GM12878 (cell line): ENCODE data around the gene SP6. TPM values are rescaled to one million over a fixed set of nuclear protein-coding genes. Genes with fewer than 3 reads are reported as not detected.

Experiments
- ATAC-seq: fragments of 200-7000 bp; cut with Tn5 transposase; 3 replicates; pipeline ENCODE4 v1.9.1; 2020; ENCODE audit warnings: mild to moderate bottlenecking, moderate library complexity
- BruUV-seq: library from RNA; stranded (reverse); fragments of 400-500 nt; replicated peaks from 2 replicates; lab custom pipeline; 2021; lab: Mats Ljungman, UMichigan
- CTCF ChIA-PET: fragments of 300-600 bp; sonication (Branson Sonifier 250); formaldehyde crosslinking; extraction: SDS; loops from one replicate; lab custom pipeline; 2021; ENCODE audit warnings: inconsistent platforms; lab: Yijun Ruan, JAX
- POLR2A ChIA-PET: fragments of 350-600 bp; formaldehyde crosslinking; extraction: SDS; loops from one replicate; lab custom pipeline; 2021; ENCODE audit warnings: inconsistent platforms; lab: Charles Lee
- RAD21 ChIA-PET: fragments of 300-600 bp; sonication (Branson Sonifier 250); formaldehyde crosslinking; loops from one replicate; lab custom pipeline; 2023; ENCODE audit warnings: antibody characterized with exemption; ENCODE audit not compliant: unreplicated experiment; lab: Charles Lee
- SMC1A ChIA-PET: fragments of 300-600 bp; sonication (Branson Sonifier 250); formaldehyde crosslinking; loops from one replicate; lab custom pipeline; 2023; ENCODE audit not compliant: unreplicated experiment, uncharacterized antibody; lab: Charles Lee
- DNase-seq: peaks from one replicate; pipeline ENCODE4 v3.0.0-alpha.2; 2011; ENCODE audit warnings: low read depth, low spot score
- FAIRE-seq: peaks from 3 replicates; lab custom pipeline; 2011; peaks lifted over from hg19 to GRCh38; lab: Jason Lieb, UNC
- H2AFZ ChIP-seq: 2 replicates; pipeline ENCODE4 v1.6.0; 2011; ENCODE audit warnings: low read depth, low read length, control low read depth; ENCODE audit not compliant: control insufficient read depth
- H3K27ac ChIP-seq: 2 replicates; pipeline ENCODE4 v1.5.1; 2011; ENCODE audit warnings: control low read depth; ENCODE audit not compliant: control insufficient read depth, insufficient read depth
- H3K27me3 ChIP-seq, 2 experiments: replicated peaks in 1 of 2; 2 replicates each; pipeline versions ENCODE4 v1.6.0 to v1.6.1; 2011; ENCODE audit warnings: low read length in 1 of 2; ENCODE audit not compliant: control insufficient read depth in 2 of 2, insufficient read depth in 2 of 2
- H3K36me3 ChIP-seq, 2 experiments: 2 replicates each; pipeline ENCODE4 v1.5.1; 2011; ENCODE audit warnings: low read length in 1 of 2; ENCODE audit not compliant: control insufficient read depth in 2 of 2, insufficient read depth in 2 of 2
- H3K4me1 ChIP-seq: 2 replicates; pipeline ENCODE4 v1.6.1; 2011; ENCODE audit warnings: mild to moderate bottlenecking, low read length, moderate library complexity, mixed read lengths; ENCODE audit not compliant: control insufficient read depth, insufficient read depth
- H3K4me2 ChIP-seq: 2 replicates; pipeline ENCODE4 v1.6.0; 2011; ENCODE audit warnings: control low read depth; ENCODE audit not compliant: control insufficient read depth, insufficient read depth
- H3K4me3 ChIP-seq: fragments of 200-600 bp; sonication (generic); 2 replicates; pipeline ENCODE4 v1.5.1; 2016
- H3K79me2 ChIP-seq: 2 replicates; pipeline ENCODE4 v1.6.0; 2011; ENCODE audit warnings: low read length; ENCODE audit not compliant: control insufficient read depth, insufficient read depth
- H3K9ac ChIP-seq: 2 replicates; pipeline ENCODE4 v1.8.0; 2011; ENCODE audit warnings: low read length, control low read depth, mixed read lengths; ENCODE audit not compliant: control insufficient read depth, insufficient read depth
- H3K9me3 ChIP-seq: replicated peaks from 3 replicates; pipeline ENCODE4 v1.5.1; 2011; ENCODE audit warnings: mild to moderate bottlenecking, low read length; ENCODE audit not compliant: control insufficient read depth, insufficient read depth
- H4K20me1 ChIP-seq: 2 replicates; pipeline ENCODE4 v1.6.0; 2011; ENCODE audit not compliant: control insufficient read depth, insufficient read depth
- CEBPB ChIP-seq, 2 experiments: fragments of 150-350 bp in 1 of 2; IDR thresholded peaks; 2 replicates each; pipeline ENCODE4 v1.6.1; 2012 to 2014; ENCODE audit warnings: low read depth in 2 of 2, low read length in 2 of 2, borderline replicate concordance in 1 of 2, inconsistent platforms in 1 of 2
- CHD2 ChIP-seq: IDR thresholded peaks from 2 replicates; pipeline ENCODE4 v1.6.1; 2011; ENCODE audit warnings: low read depth, low read length, improper control_type of control experiment, borderline replicate concordance
- CREM ChIP-seq: IDR thresholded peaks from 2 replicates; pipeline ENCODE4 v1.6.1; 2014; ENCODE audit warnings: antibody characterized with exemption, low read depth
- MEF2B ChIP-seq: fragments of 450-650 bp; IDR thresholded peaks from 2 replicates; pipeline ENCODE4 v1.6.1; 2018; ENCODE audit warnings: mild to moderate bottlenecking, moderate library complexity; ENCODE audit not compliant: partially characterized antibody, poor library complexity, severe bottlenecking
- NKRF ChIP-seq: fragments of 450-650 bp; conservative IDR thresholded peaks from 2 replicates; pipeline ENCODE4 v1.6.1; 2017; ENCODE audit warnings: mild to moderate bottlenecking, moderate library complexity
- NR2C1 ChIP-seq: fragments of 450-650 bp; IDR thresholded peaks from 2 replicates; pipeline ENCODE4 v1.6.1; 2017; ENCODE audit warnings: antibody characterized with exemption, mild to moderate bottlenecking, moderate library complexity
- SREBF2 ChIP-seq: IDR thresholded peaks from 2 replicates; pipeline ENCODE4 v1.6.1; 2012; ENCODE audit warnings: mild to moderate bottlenecking, low read length
- TCF12 ChIP-seq: IDR thresholded peaks from 2 replicates; pipeline ENCODE4 v1.6.1; 2011; ENCODE audit warnings: low read depth, mild to moderate bottlenecking, low read length
- ZNF384 ChIP-seq: IDR thresholded peaks from 2 replicates; pipeline ENCODE4 v1.6.1; 2012; ENCODE audit warnings: low read depth, mild to moderate bottlenecking, low read length, improper control_type of control experiment, borderline replicate concordance
- WGBS: methylation state at CpG from one replicate; pipeline ENCODE4 v1.1.6; 2016; ENCODE audit warnings: low lambda C conversion rate; ENCODE audit not compliant: insufficient replicate concordance, insufficient coverage; ENCODE audit errors: missing lambda C conversion rate; 5-methylcytosine and 5-hydroxymethylcytosine counted together
- in situ Hi-C: fragments of 300-500 bp; cut with MboI; formaldehyde crosslinking; loops from 9 replicates; pipeline ENCODE4 v1.14.3; 2018; ENCODE audit warnings: mixed read lengths
- intact Hi-C: fragments of 100-400 bp; cut with micrococcal nuclease; formaldehyde crosslinking; loops from one replicate; pipeline ENCODE4 v1.14.2; 2022; ENCODE audit not compliant: unreplicated experiment
- polyA plus RNA-seq, 11 experiments: library from polyadenylated mRNA; depleted of rRNA in 4 of 11; unstranded in 6 of 11; stranded (reverse) in 5 of 11; fragments of >200 nt; fragmentation: Nextera tagmentation in 4 of 11; fragmentation: Illumina TruSeq in 1 of 11; extraction: Ambion mirVana in 4 of 11; extraction: Trizol in 1 of 11; gene quantifications; 1 replicate in 1 of 11; 2 replicates in 10 of 11; pipeline versions ENCODE4 v1.2.1 to v1.2.3, GENCODE V29; 2011 to 2016; ENCODE audit warnings: inconsistent platforms in 2 of 11, missing spikeins in 2 of 11, low read depth in 1 of 11
- total RNA-seq, 4 experiments: library from RNA; depleted of rRNA in 3 of 4; stranded (reverse); fragments of >200 nt in 3 of 4; fragmentation: Illumina TruSeq in 1 of 4; extraction: Trizol in 1 of 4; gene quantifications; 2 replicates each; pipeline versions ENCODE4 v1.2.1 to v1.2.3, GENCODE V29; 2013 to 2021

SP6 gene
- total and polyA plus RNA-seq, 10 of the 15 experiments (the other 5 are each of a cell fraction or from before 2014, with no cell fraction given), result 0.05 to 0.15 (median 0.06) TPM; not detected in 7

- no peak for DNase-seq
- Histone ChIP-seq H3K9ac (no peak overlapping the region), H3K27me3 (peaks cover 4 to 5% of the 10 kb centered on the region in 2 experiments; a peak in 3 of 4 replicates), H3K36me3 (no peaks in the 10 kb centered on the region), H3K9me3 (no peaks in the 10 kb centered on the region)
- 22% methylated on average over 10 of the region's 10 CpGs for WGBS
- SMC1A ChIA-PET, result no interaction called here
- no peak for ATAC-seq
- CTCF ChIA-PET, result interaction anchor here (1.0 kb wide), 1 partner anchor 246 kb away, joined by 3 read pairs; no protein-coding TSS in a partner anchor
- TF ChIP-seq CEBPB (IDR thresholded peaks at IDR 0.05; ENCODE audit: borderline replicate concordance in 1 of 2, low read depth in 2 of 2, low read length in 2 of 2) (no peak), NR2C1 (0 out of 2 replicates have a peak, but pooled peaks have one; percentile 9)
- TF ChIP-seq, all 136 proteins: peak for 1
- no TSS peak for BruUV-seq
- POLR2A ChIA-PET, result no interaction called here
- Histone ChIP-seq H3K4me3 (no peak overlapping the region), H3K27ac (no peak overlapping the region), H2AFZ (no peak overlapping the region), H3K4me2 (no peak overlapping the region), H4K20me1 (no peaks in the 10 kb centered on the region), H3K4me1 (peaks cover 2% of the 10 kb centered on the region; the same call in 1 of the 2 replicates), H3K79me2 (no peaks in the 10 kb centered on the region)
- intact Hi-C loops (no loop called here), in situ Hi-C loops (no loop called here)
- FAIRE-seq, result no peak
- RAD21 ChIA-PET, result no interaction called here
Observed at GRCh38 chr17:47878203-47879027, 27.5 kb upstream of the SP6 start.

- ChIA-PET CTCF (no interaction called here), SMC1A (no interaction called here)
Observed at GRCh38 chr17:47877368-47878034, 26.5 kb upstream of the SP6 start.

More at GRCh38 chr17:47877368-47878034, 26.5 kb upstream of the SP6 start:
- no peak overlapping the region for H3K27ac ChIP-seq
- BruUV-seq, result no TSS peak
- POLR2A ChIA-PET, result no interaction called here
- DNase-seq, result no peak
- no peak for ATAC-seq
- H3K4me1 ChIP-seq, result peaks cover 6% of the 10 kb centered on the region; the same call in 1 of the 2 replicates
- H3K9ac ChIP-seq, result no peak overlapping the region
- 35% methylated on average over 9 of the region's 9 CpGs for WGBS
- H3K4me3 ChIP-seq, result no peak overlapping the region
- in situ Hi-C loops, result no loop called here
- TF ChIP-seq ZNF384 (no peak), CREM (no peak), NKRF (no peak), TCF12 (no peak), MEF2B (no peak), CHD2 (no peak), SREBF2 (no peak)
- TF ChIP-seq, all 136 proteins: peak for 0
- Histone ChIP-seq H3K9me3 (no peaks in the 10 kb centered on the region), H4K20me1 (no peaks in the 10 kb centered on the region), H2AFZ (no peak overlapping the region), H3K4me2 (no peak overlapping the region), H3K36me3 (no peaks in the 10 kb centered on the region), H3K79me2 (no peaks in the 10 kb centered on the region), H3K27me3 (peaks cover 4 to 7% of the 10 kb centered on the region in 2 experiments; a peak in 3 of 4 replicates)
- FAIRE-seq, result no peak
- intact Hi-C loops, result no loop called here
- RAD21 ChIA-PET, result no interaction called here
